Thyroid gland (tissue), 4 donors: Measurements from ENCODE around the gene TOPORS. TPM values are rescaled to one million over a fixed set of nuclear protein-coding genes. Genes with fewer than 3 reads are reported as not detected.

ENCODE experiments used
- DNase-seq, 2 donors: peaks; one replicate each; pipeline ENCODE4 v3.0.0-alpha.2; 2019
- H3K27ac ChIP-seq, 3 donors: fragments of 200-600 bp; sonication (generic); 1 replicate in 2 of 3; 2 replicates in 1 of 3; pipeline ENCODE4 v1.5.1; 2016 to 2019; ENCODE audit warnings: mild to moderate bottlenecking in 1 of 3, moderate library complexity in 1 of 3
- H3K27me3 ChIP-seq: fragments of 200-600 bp; sonication (generic); one replicate; pipeline ENCODE4 v1.5.1; 2019
- H3K36me3 ChIP-seq, 2 donors: fragments of 200-600 bp; sonication (generic); one replicate each; pipeline ENCODE4 v1.5.1; 2016 to 2019
- H3K4me1 ChIP-seq, 2 donors: fragments of 200-600 bp; sonication (generic); one replicate each; pipeline ENCODE4 v1.5.1; 2017 to 2019
- H3K4me3 ChIP-seq, 3 donors: fragments of 200-600 bp; sonication (generic); replicated peaks in 1 of 3; 1 replicate in 2 of 3; 2 replicates in 1 of 3; pipeline ENCODE4 v1.5.1; 2016; ENCODE audit warnings: mild to moderate bottlenecking in 1 of 3
- H3K9me3 ChIP-seq: fragments of 200-600 bp; sonication (generic); one replicate; pipeline ENCODE4 v1.5.1; 2017
- CTCF ChIP-seq, 6 experiments: fragments of 200-600 bp in 3 of 6; fragments of 450-650 bp in 3 of 6; sonication (generic) in 3 of 6; IDR thresholded peaks; one replicate each; pipeline ENCODE4 v1.5.1; 2016 to 2019; ENCODE audit warnings: antibody characterized with exemption in 6 of 6, mild to moderate bottlenecking in 2 of 6, inconsistent platforms in 1 of 6, moderate library complexity in 1 of 6
- POLR2A ChIP-seq, 2 donors: fragments of 450-650 bp; IDR thresholded peaks; one replicate each; pipeline ENCODE4 v1.6.1; 2017; ENCODE audit warnings: antibody characterized with exemption in 2 of 2, mild to moderate bottlenecking in 2 of 2, moderate library complexity in 1 of 2
- WGBS, 2 donors: methylation state at CpG; one replicate each; pipeline ENCODE4 v1.1.5; 2017; 5-methylcytosine and 5-hydroxymethylcytosine counted together
- intact Hi-C: fragments of 100-400 bp; cut with DNase I; formaldehyde crosslinking; loops from one replicate; pipeline ENCODE4 v1.15.1; 2023
- total RNA-seq, 4 donors: library from RNA; depleted of rRNA; stranded (reverse); fragments of >200 nt; gene quantifications; one replicate each; pipeline ENCODE4 v1.2.3, GENCODE V29; 2016

Gene TOPORS
- total RNA-seq, 4 donors from 2014 or later, result 23.7 to 31.8 (median 28.8) TPM

- no peak for TF ChIP-seq CTCF (IDR thresholded peaks at IDR 0.05)
- TF ChIP-seq POLR2A (IDR thresholded peaks at IDR 0.05), result no peak
- 18 to 26% methylated on average over 3 of the region's 3 CpGs for WGBS, 2 donors
These were observed 28.4 kb upstream of the TOPORS start for GRCh38 chr9:32580631-32581300.

GRCh38 chr9:32579706-32580331 lies 27.4 kb upstream of the TOPORS start:
- intact Hi-C loops, result loop anchor here (5.0 kb wide), 2 partner anchors 53 to 387 kb away; partner anchors contain the start of gene RIGI
- 22% methylated on average over 4 of the region's 4 CpGs for WGBS, 2 donors
- no peak overlapping the region for H3K27ac ChIP-seq
- H3K27me3 ChIP-seq, result no peaks in the 10 kb centered on the region
- no peaks in the 10 kb centered on the region for H3K4me1 ChIP-seq
- H3K9me3 ChIP-seq, result no peaks in the 10 kb centered on the region
- H3K4me3 ChIP-seq, result no peak overlapping the region
- peak; percentile 62 to 69 for DNase-seq
- no peaks in the 10 kb centered on the region for H3K36me3 ChIP-seq
- TF ChIP-seq POLR2A (IDR thresholded peaks at IDR 0.05), result no peak
- TF ChIP-seq CTCF (IDR thresholded peaks at IDR 0.05), result peak; percentile 39 to 86 (median 76)

More at GRCh38 chr9:32580631-32581300, 28.4 kb upstream of the TOPORS start:
- no peak for DNase-seq
- intact Hi-C loops, result loop anchor here (5.0 kb wide), 2 partner anchors 53 to 387 kb away; partner anchors contain the start of gene RIGI
- no peaks in the 10 kb centered on the region for H3K27me3 ChIP-seq
- H3K9me3 ChIP-seq, result no peaks in the 10 kb centered on the region
- no peak overlapping the region for H3K4me3 ChIP-seq
- no peaks in the 10 kb centered on the region for H3K36me3 ChIP-seq
- no peak overlapping the region for H3K27ac ChIP-seq
- no peaks in the 10 kb centered on the region for H3K4me1 ChIP-seq

GRCh38 chr9:32578976-32579375 lies 26.6 kb upstream of the TOPORS start:
- no peak overlapping the region for H3K27ac ChIP-seq
- H3K4me1 ChIP-seq, result peaks cover 0 to under 1% of the 10 kb centered on the region in 2 donors
- WGBS, 2 donors, result 61% methylated on average over 5 of the region's 5 CpGs
- DNase-seq, result no peak
- H3K27me3 ChIP-seq, result no peaks in the 10 kb centered on the region
- no peaks in the 10 kb centered on the region for H3K9me3 ChIP-seq
- no peak overlapping the region for H3K4me3 ChIP-seq
- TF ChIP-seq POLR2A (IDR thresholded peaks at IDR 0.05), result no peak
- no peak for TF ChIP-seq CTCF (IDR thresholded peaks at IDR 0.05)
- no peaks in the 10 kb centered on the region for H3K36me3 ChIP-seq
- intact Hi-C loops, result no loop called here

GRCh38 chr9:32577316-32577715 lies 24.9 kb upstream of the TOPORS start:
- H3K36me3 ChIP-seq, result no peaks in the 10 kb centered on the region
- no peak for TF ChIP-seq CTCF (IDR thresholded peaks at IDR 0.05)
- no peak for TF ChIP-seq POLR2A (IDR thresholded peaks at IDR 0.05)
- intact Hi-C loops, result no loop called here
- no peaks in the 10 kb centered on the region for H3K27me3 ChIP-seq
- H3K27ac ChIP-seq, result no peak overlapping the region
- no peak for DNase-seq
- H3K4me1 ChIP-seq, result peaks cover 0 to 9% of the 10 kb centered on the region in 2 donors
- H3K9me3 ChIP-seq, result no peaks in the 10 kb centered on the region
- H3K4me3 ChIP-seq, result no peak overlapping the region
- WGBS, 2 donors, result 81 to 82% methylated on average over 3 of the region's 3 CpGs

GRCh38 chr9:32574858-32575257 lies 22.5 kb upstream of the TOPORS start:
- TF ChIP-seq CTCF (IDR thresholded peaks at IDR 0.05) (no peak), POLR2A (IDR thresholded peaks at IDR 0.05) (no peak)
- WGBS, 2 donors, result 44 to 45% methylated on average over 1 of the region's 1 CpG
- no peak for DNase-seq
- intact Hi-C loops, result no loop called here
- Histone ChIP-seq H3K4me1 (peaks cover 12 to 20% of the 10 kb centered on the region in 2 donors), H3K9me3 (no peaks in the 10 kb centered on the region), H3K27ac (no peak overlapping the region), H3K36me3 (no peaks in the 10 kb centered on the region), H3K4me3 (no peak overlapping the region), H3K27me3 (no peaks in the 10 kb centered on the region)
